HG03342 (cell line): ENCODE data around the gene OR10D3.
"Not testable (repeated sequence)": the region's sequence is repeated elsewhere in the genome, so short reads cannot be mapped to it uniquely, and the experiment has no call there.

ENCODE experiments used
- ATAC-seq: cut with Tn5 transposase; IDR thresholded peaks from one replicate; pipeline ENCODE4 v1.9.1; 2021; ENCODE audit warnings: mild to moderate bottlenecking, moderate library complexity; ENCODE audit not compliant: unreplicated experiment

Gene OR10D3

DNA sequence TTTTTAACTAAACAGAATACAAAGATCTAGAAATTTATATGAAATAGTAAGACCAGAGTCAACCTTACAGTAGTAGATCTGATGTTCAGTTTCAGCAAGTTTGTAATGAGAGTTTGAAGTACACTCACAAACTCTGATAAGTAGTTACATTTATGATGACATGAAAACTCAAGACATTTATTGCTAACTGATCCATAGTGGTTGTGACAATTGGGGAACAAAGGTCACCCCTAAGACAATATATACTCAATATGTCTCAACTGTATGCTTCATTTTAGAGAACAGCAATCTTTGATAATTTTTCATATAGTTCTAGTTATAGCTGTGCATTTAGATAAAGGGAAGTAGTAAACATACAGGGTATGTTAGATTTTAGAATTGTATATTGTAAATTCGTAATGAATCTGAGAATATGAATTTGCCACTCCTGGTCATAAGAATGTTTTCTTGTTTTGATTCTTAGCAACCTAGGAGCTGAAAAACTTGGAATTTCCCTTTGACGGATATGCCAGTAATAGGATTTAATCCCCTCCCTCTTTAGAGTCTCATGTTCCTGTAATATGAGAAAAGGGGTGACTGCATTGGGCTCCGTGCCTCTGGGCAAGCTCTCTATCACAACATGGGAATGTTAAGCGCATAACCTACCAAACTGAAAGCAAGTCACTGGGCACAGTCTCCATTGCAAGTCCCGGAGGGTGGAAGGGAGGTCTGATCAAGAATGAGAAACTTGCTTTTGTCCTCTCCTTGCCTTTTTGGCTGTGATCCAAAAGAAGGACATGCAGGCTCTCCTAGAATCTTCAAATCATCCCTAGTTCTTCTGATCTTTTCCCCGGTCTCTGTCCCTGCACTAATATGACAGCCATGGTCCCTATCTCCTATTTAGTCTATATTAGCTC lies 11.4 kb downstream of the OR10D3 start:
- ATAC-seq = no peak

DNA sequence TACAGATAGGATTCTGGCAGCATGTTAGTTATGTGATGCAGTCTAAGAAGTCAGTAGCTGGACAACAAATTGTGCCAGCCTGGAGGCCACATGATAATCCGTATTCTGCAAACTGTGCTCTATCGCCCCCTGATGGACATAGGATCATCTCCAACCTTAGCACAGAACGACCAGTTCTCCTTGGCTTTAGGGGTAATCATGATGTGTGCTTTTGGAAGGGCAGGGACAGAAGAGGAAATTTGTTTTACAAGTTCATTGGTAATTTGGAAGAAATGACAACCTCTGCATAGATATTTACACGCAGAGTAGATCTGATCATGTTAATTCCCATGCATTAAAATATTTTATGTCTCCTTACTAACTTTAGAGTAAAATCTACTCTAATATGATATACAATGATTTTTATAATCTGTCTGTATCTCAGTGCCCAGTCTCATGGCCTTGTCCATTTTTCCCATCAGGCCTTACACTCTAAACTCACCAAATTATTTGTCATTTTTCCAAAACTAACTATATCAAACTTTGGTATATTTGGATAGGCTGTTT lies 12.1 kb downstream of the OR10D3 start:
- ATAC-seq = peak; percentile 93

DNA sequence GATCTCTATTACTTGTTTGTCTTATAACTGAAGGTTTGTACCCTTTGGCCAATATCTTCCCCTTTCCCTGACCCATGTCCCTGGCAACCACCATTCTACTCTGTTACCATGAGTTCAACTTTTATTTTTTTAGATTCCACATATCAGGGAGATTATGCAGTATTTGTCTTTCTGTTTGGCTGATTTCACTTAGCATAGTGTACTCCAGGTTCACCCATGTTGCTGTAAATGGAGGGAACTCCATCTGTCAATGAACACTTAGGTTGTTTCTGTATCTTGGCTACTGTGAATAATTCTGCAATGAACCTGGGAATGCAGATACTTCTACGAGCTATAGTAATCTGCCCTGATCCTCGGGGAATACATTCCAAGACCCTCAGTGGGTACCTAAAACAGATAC lies 14.9 kb downstream of the OR10D3 start:
- no peak for ATAC-seq

- ATAC-seq = no peak
Observed at GRCh38 chr11:124198897-124199296, 15.8 kb downstream of the OR10D3 start.

GRCh38 chr11:124199702-124200101 lies 16.6 kb downstream of the OR10D3 start:
- ATAC-seq = no peak

DNA sequence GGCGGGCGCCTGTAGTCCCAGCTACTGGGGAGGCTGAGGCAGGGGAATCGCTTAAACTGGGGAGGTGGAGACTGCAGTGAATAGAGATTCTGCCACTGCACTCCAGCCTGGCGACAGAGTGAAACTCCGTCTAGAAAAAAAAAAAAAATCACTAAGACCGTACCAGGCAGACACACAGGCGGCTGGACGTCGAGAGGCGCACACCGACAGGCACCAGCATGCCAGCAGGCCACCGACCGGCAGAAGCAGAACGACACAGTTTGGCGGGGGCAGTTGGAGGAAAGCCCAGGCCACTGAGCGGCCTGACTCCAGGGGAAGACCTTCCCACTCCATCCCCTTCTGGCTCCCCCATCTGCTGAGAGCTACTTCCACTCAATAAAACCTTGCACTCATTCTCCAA lies 17.5 kb downstream of the OR10D3 start:
- no peak for ATAC-seq

- no peak for ATAC-seq
Observed at GRCh38 chr11:124202951-124203350, 19.8 kb downstream of the OR10D3 start.

DNA sequence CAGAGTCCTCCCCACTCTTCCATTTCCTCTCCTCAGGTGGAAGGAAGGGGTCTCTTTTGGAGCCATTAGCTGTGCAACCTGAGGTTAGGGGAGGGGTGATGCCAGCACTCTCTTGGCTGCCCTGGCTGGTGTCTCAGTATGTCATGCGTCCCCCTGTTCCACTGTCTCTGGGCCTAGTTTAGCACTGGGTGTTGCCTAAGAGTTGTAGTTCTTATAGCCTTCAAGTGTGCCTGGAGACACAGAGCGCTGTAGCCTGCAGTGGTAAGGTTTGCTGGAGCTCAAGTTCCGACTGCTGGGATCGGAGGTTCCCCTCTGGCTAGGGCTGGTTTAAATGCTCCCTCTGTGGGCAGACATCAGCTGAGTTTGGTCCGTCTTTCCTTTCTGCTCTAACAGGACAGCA lies 20.9 kb downstream of the OR10D3 start:
- ATAC-seq = no peak

DNA sequence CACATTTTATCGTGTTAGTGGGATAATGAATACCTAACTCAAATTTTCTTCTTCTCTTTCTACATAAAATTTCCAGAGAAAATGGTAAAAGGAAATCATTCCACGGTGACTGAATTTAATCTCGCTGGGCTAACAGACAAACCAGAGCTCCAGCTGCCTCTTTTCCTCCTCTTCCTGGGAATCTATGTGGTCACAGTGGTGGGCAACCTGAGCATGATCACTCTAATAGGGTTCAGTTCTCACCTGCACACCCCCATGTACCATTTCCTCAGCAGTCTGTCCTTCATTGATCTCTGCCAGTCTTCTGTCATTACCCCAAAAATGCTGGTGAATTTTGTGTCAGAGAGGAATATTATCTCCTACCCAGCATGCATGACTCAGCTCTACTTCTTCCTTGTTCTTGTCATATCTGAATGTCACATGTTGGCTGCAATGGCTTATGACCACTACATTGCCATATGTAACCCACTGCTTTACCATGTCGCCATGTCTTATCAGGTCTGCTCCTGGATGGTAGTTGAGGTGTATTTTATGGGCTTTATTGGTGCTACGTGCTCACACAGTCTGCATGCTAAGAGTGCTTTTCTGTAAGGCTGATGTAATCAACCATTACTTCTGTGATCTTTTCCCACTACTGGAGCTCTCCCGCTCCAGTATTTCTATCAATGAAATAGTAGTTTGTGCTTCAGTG lies 24.1 kb downstream of the OR10D3 start:
- no peak for ATAC-seq

GRCh38 chr11:124209824-124210357 lies 26.7 kb downstream of the OR10D3 start:
- no peak for ATAC-seq

DNA sequence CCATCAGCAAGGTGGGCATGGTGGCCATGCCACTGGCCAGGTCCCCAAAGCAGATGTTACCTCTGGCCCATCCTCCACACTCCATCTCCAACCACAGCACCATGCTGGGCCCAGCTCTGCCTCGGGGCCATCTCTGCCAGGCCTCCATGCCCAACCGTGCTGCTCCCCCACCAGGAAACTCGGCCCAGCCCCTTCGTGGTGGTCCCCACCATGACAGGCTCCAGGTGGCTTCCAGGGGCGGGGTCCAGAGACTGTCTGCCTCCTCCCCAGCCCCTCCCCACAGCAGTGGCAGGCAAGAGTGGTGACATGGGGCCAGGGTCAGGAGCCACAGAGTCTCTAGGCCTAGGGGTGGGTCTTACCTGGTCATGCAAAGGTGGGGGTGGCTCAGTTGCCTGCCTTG lies 27.3 kb downstream of the OR10D3 start:
- ATAC-seq = no peak

- ATAC-seq = no peak
Observed at GRCh38 chr11:124211321-124211720, 28.2 kb downstream of the OR10D3 start.

- no peak for ATAC-seq
Observed at GRCh38 chr11:124214027-124214426, 30.9 kb downstream of the OR10D3 start.

- ATAC-seq = no peak
Observed at GRCh38 chr11:124219126-124219525, 36.0 kb downstream of the OR10D3 start.

- no peak for ATAC-seq
Observed at GRCh38 chr11:124222407-124222806, 39.3 kb downstream of the OR10D3 start.

- ATAC-seq = not testable (repeated sequence)
Observed at GRCh38 chr11:124224618-124225423, 41.7 kb downstream of the OR10D3 start.

DNA sequence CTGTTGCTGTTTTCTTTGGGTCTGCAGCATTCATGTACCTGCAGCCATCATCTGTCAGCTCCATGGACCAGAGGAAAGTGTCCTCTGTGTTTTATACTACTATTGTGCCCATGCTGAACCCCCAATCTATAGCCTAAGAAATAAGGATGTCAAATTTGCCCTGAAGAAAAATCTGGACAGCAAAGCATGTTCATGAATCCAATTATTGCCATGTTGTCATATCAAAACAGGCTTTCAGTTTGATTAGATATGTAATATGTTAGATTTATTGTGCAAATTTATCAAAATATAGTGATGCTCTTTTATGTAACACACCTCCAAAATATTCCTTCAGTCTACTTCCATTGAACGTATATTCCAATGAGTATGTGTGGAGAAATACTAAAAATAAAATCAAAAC lies 42.3 kb downstream of the OR10D3 start:
- ATAC-seq = no peak

DNA sequence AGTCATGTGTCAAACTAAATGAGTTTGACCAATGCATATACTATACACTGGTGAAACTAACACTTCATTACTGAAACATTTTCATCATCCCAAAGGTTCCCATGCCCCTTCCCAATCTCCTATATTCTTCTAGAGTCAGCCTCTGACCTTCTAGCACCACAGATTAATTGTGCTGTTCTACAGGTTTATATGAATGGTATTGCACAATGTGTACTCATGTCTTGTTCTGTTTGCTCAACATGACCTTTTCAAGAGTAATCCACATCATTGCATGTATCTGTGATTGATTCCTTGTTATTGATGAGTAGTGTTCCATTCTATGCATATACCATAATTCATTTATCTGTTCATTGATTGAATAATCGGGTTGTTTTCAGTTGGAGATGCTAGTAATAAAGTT lies 50.2 kb downstream of the OR10D3 start:
- no peak for ATAC-seq
